Body of pancreas (tissue), 4 donors: ENCODE measurements around the gene TACC2.

Source experiments
- CTCF ChIP-seq, 7 experiments: fragments of 450-650 bp in 4 of 7; fragments of 200-600 bp in 3 of 7; sonication (generic) in 3 of 7; IDR thresholded peaks; one replicate each; pipeline ENCODE4 v1.5.1; 2016 to 2019; ENCODE audit warnings: antibody characterized with exemption in 7 of 7
- POLR2A ChIP-seq, 3 donors: fragments of 450-650 bp; IDR thresholded peaks; one replicate each; pipeline ENCODE4 v1.6.1; 2016; ENCODE audit warnings: antibody characterized with exemption in 3 of 3, mild to moderate bottlenecking in 2 of 3

DNA sequence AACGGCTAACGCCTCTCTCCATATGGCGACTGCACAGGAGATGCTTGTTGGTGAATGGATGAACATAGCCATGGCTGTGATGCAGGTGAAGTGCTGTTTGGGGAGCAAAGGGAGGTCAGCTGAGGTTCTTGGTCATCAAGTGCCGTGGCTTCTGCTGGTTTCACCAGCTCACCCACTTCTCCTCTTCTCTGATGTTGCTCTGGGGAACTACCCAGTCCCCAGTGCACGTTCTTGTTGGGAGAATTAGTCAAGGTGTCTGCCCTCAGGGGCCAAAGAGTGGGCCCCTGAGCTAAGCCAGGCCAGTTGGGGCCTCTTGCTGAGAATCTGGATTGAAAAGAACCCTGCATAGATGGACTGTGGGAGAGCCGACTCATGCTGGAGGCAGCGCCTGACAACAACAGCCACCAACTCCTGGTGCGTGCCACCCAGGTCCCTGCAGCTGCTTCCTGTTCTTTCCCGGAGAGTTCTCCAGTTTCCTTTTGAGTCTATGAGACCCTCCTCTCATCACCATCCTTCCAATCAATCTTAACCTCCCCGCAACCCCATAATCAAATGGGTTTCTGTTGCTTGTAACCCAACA is 285.1 kb downstream of the TACC2 start:
- no peak for TF ChIP-seq POLR2A (IDR thresholded peaks at IDR 0.05)
- no peak for TF ChIP-seq CTCF (IDR thresholded peaks at IDR 0.05)
